Activated T-cell treated with anti-CD3 and anti-CD28 coated beads, Interleukin-2, amount 50 U/mL, for 24 hours (primary cell): Measurements from ENCODE around the gene AGTPBP1.
"Not testable (repeated sequence)": the region's sequence is repeated elsewhere in the genome, so short reads cannot be mapped to it uniquely, and the experiment has no call there.

Source experiments
- DNase-seq: peaks from one replicate; pipeline ENCODE4 v3.0.0-alpha.2; 2020
- H3K27ac Mint-ChIP-seq: 2 replicates; pipeline ENCODE4 v1.8.0; 2020; ENCODE audit warnings: mild to moderate bottlenecking, mixed read lengths
- H3K27me3 Mint-ChIP-seq: 2 replicates; pipeline ENCODE4 v1.8.0; 2020; ENCODE audit warnings: mixed read lengths
- H3K36me3 Mint-ChIP-seq: 2 replicates; pipeline ENCODE4 v1.8.0; 2020; ENCODE audit warnings: low read depth, mixed read lengths
- H3K4me1 Mint-ChIP-seq: 2 replicates; pipeline ENCODE4 v1.8.0; 2020; ENCODE audit warnings: low read depth, mixed read lengths
- H3K4me3 Mint-ChIP-seq: 2 replicates; pipeline ENCODE4 v1.8.0; 2020; ENCODE audit warnings: mild to moderate bottlenecking, moderate library complexity, mixed read lengths
- H3K9me3 Mint-ChIP-seq: 2 replicates; pipeline ENCODE4 v1.8.0; 2020; ENCODE audit warnings: mixed read lengths

Gene AGTPBP1

GRCh38 chr9:85738509-85738908, 3.2 kb downstream of the AGTPBP1 start:
- Mint-ChIP-seq H3K27me3 (no peaks in the 10 kb centered on the region), H3K27ac (no peak overlapping the region), H3K9me3 (no peaks in the 10 kb centered on the region), H3K4me1 (peaks cover 56% of the 10 kb centered on the region), H3K4me3 (no peak overlapping the region), H3K36me3 (peaks cover 19% of the 10 kb centered on the region)
- no peak for DNase-seq

- no peak for DNase-seq
- Mint-ChIP-seq H3K27me3 (no peaks in the 10 kb centered on the region), H3K4me3 (no peak overlapping the region), H3K4me1 (peaks cover 57% of the 10 kb centered on the region), H3K27ac (no peak overlapping the region), H3K36me3 (peaks cover 22% of the 10 kb centered on the region), H3K9me3 (no peaks in the 10 kb centered on the region)
These were observed 4.1 kb downstream of the AGTPBP1 start for GRCh38 chr9:85737671-85738070.

GRCh38 chr9:85730916-85731630, 10.7 kb downstream of the AGTPBP1 start:
- Mint-ChIP-seq H3K9me3 (peaks cover 2% of the 10 kb centered on the region), H3K27ac (no peak overlapping the region), H3K4me1 (peaks cover 74% of the 10 kb centered on the region), H3K36me3 (peaks cover 10% of the 10 kb centered on the region), H3K27me3 (no peaks in the 10 kb centered on the region), H3K4me3 (no peak overlapping the region)
- no peak for DNase-seq

GRCh38 chr9:85729882-85730281, 11.9 kb downstream of the AGTPBP1 start:
- Mint-ChIP-seq H3K9me3 (peaks cover 2% of the 10 kb centered on the region), H3K27me3 (no peaks in the 10 kb centered on the region), H3K4me1 (peaks cover 76% of the 10 kb centered on the region), H3K36me3 (peaks cover 10% of the 10 kb centered on the region), H3K4me3 (no peak overlapping the region), H3K27ac (no peak overlapping the region)
- no peak for DNase-seq

- no peak for DNase-seq
- H3K27me3 Mint-ChIP-seq = no peaks in the 10 kb centered on the region
- H3K4me3 Mint-ChIP-seq = no peak overlapping the region
- H3K36me3 Mint-ChIP-seq = peaks cover 17% of the 10 kb centered on the region
- H3K27ac Mint-ChIP-seq = no peak overlapping the region
- H3K9me3 Mint-ChIP-seq = peaks cover 2% of the 10 kb centered on the region
- H3K4me1 Mint-ChIP-seq = peaks cover 78% of the 10 kb centered on the region
These were observed 14.3 kb downstream of the AGTPBP1 start for GRCh38 chr9:85727500-85727899.

- H3K9me3 Mint-ChIP-seq = peaks cover 2% of the 10 kb centered on the region
- DNase-seq = no peak
- H3K4me1 Mint-ChIP-seq = peaks cover 77% of the 10 kb centered on the region
- no peak overlapping the region for H3K4me3 Mint-ChIP-seq
- no peak overlapping the region for H3K27ac Mint-ChIP-seq
- H3K36me3 Mint-ChIP-seq = peaks cover 24% of the 10 kb centered on the region
- no peaks in the 10 kb centered on the region for H3K27me3 Mint-ChIP-seq
These were observed 15.0 kb downstream of the AGTPBP1 start for GRCh38 chr9:85726737-85727136.

GRCh38 chr9:85723215-85723614, 18.5 kb downstream of the AGTPBP1 start:
- no peaks in the 10 kb centered on the region for H3K27me3 Mint-ChIP-seq

GRCh38 chr9:85719411-85719810, 22.3 kb downstream of the AGTPBP1 start:
- not testable (repeated sequence) for H3K4me3 Mint-ChIP-seq, H3K27ac Mint-ChIP-seq, H3K27me3 Mint-ChIP-seq, H3K9me3 Mint-ChIP-seq, DNase-seq
- Mint-ChIP-seq H3K36me3 (peaks cover 47% of the 10 kb centered on the region), H3K4me1 (peaks cover 61% of the 10 kb centered on the region)

More at GRCh38 chr9:85723215-85723614, 18.5 kb downstream of the AGTPBP1 start:
- DNase-seq = peak; percentile 47
- peaks cover 6% of the 10 kb centered on the region for H3K9me3 Mint-ChIP-seq
- H3K4me1 Mint-ChIP-seq = peaks cover 62% of the 10 kb centered on the region
- no peak overlapping the region for H3K27ac Mint-ChIP-seq
- H3K36me3 Mint-ChIP-seq = peaks cover 46% of the 10 kb centered on the region
- no peak overlapping the region for H3K4me3 Mint-ChIP-seq

GRCh38 chr9:85717818-85718217, 23.9 kb downstream of the AGTPBP1 start:
- H3K4me1 Mint-ChIP-seq = peaks cover 50% of the 10 kb centered on the region
- peaks cover 38% of the 10 kb centered on the region for H3K36me3 Mint-ChIP-seq
- H3K27ac Mint-ChIP-seq = peak overlapping the region; percentile 63
- H3K9me3 Mint-ChIP-seq, H3K27me3 Mint-ChIP-seq, DNase-seq, H3K4me3 Mint-ChIP-seq: not testable (repeated sequence)

- no peak for DNase-seq
- peaks cover 47% of the 10 kb centered on the region for H3K4me1 Mint-ChIP-seq
- H3K27me3 Mint-ChIP-seq = no peaks in the 10 kb centered on the region
- peaks cover 6% of the 10 kb centered on the region for H3K9me3 Mint-ChIP-seq
- H3K36me3 Mint-ChIP-seq = peaks cover 35% of the 10 kb centered on the region
- H3K27ac Mint-ChIP-seq = no peak overlapping the region
- no peak overlapping the region for H3K4me3 Mint-ChIP-seq
These were observed 24.5 kb downstream of the AGTPBP1 start for GRCh38 chr9:85717220-85717619.

- Mint-ChIP-seq H3K36me3 (peaks cover 33% of the 10 kb centered on the region), H3K4me3 (no peak overlapping the region), H3K27me3 (no peaks in the 10 kb centered on the region), H3K4me1 (peaks cover 44% of the 10 kb centered on the region), H3K9me3 (peaks cover 6% of the 10 kb centered on the region), H3K27ac (peak overlapping the region; percentile 62)
- no peak for DNase-seq
These were observed 25.5 kb downstream of the AGTPBP1 start for GRCh38 chr9:85716031-85716877.

- Mint-ChIP-seq H3K27ac (peak overlapping the region; percentile 62), H3K9me3 (peaks cover 1% of the 10 kb centered on the region), H3K4me3 (no peak overlapping the region), H3K27me3 (no peaks in the 10 kb centered on the region), H3K36me3 (peaks cover 34% of the 10 kb centered on the region), H3K4me1 (peaks cover 40% of the 10 kb centered on the region)
- no peak for DNase-seq
These were observed 26.2 kb downstream of the AGTPBP1 start for GRCh38 chr9:85715587-85715986.

GRCh38 chr9:85713897-85714296, 27.9 kb downstream of the AGTPBP1 start:
- no peak overlapping the region for H3K27ac Mint-ChIP-seq
- no peaks in the 10 kb centered on the region for H3K27me3 Mint-ChIP-seq
- H3K9me3 Mint-ChIP-seq = peaks cover 12% of the 10 kb centered on the region
- peaks cover 41% of the 10 kb centered on the region for H3K36me3 Mint-ChIP-seq
- no peak overlapping the region for H3K4me3 Mint-ChIP-seq
- no peak for DNase-seq
- peaks cover 33% of the 10 kb centered on the region for H3K4me1 Mint-ChIP-seq

GRCh38 chr9:85704744-85705143, 37.0 kb downstream of the AGTPBP1 start:
- peaks cover 42% of the 10 kb centered on the region for H3K36me3 Mint-ChIP-seq
- H3K27ac Mint-ChIP-seq = no peak overlapping the region
- no peak overlapping the region for H3K4me3 Mint-ChIP-seq
- H3K27me3 Mint-ChIP-seq = no peaks in the 10 kb centered on the region
- no peak for DNase-seq
- peaks cover 37% of the 10 kb centered on the region for H3K4me1 Mint-ChIP-seq
- H3K9me3 Mint-ChIP-seq = peaks cover 8% of the 10 kb centered on the region

- no peak for DNase-seq
- Mint-ChIP-seq H3K27me3 (no peaks in the 10 kb centered on the region), H3K27ac (no peak overlapping the region), H3K9me3 (no peaks in the 10 kb centered on the region), H3K36me3 (peaks cover 29% of the 10 kb centered on the region), H3K4me1 (peaks cover 37% of the 10 kb centered on the region), H3K4me3 (no peak overlapping the region)
These were observed 38.4 kb downstream of the AGTPBP1 start for GRCh38 chr9:85703398-85703797.
